ENCODE measurements around the gene EFR3B. TPM values are rescaled to one million over a fixed set of nuclear protein-coding genes. Genes with fewer than 3 reads are reported as not detected.

The EFR3B gene
- total and polyA plus RNA-seq, 2 of the 13 experiments (the other 11 are each of a cell fraction or from before 2014, with no cell fraction given) = 0.42 TPM

GRCh38 chr2:25041307-25041927, 459 bp upstream of the EFR3B start (continued):
- no peak for TF ChIP-seq ZNF546 (CRISPR knock-in tag; conservative IDR thresholded peaks at IDR 0.05)
- TF ChIP-seq, protein P1, sequence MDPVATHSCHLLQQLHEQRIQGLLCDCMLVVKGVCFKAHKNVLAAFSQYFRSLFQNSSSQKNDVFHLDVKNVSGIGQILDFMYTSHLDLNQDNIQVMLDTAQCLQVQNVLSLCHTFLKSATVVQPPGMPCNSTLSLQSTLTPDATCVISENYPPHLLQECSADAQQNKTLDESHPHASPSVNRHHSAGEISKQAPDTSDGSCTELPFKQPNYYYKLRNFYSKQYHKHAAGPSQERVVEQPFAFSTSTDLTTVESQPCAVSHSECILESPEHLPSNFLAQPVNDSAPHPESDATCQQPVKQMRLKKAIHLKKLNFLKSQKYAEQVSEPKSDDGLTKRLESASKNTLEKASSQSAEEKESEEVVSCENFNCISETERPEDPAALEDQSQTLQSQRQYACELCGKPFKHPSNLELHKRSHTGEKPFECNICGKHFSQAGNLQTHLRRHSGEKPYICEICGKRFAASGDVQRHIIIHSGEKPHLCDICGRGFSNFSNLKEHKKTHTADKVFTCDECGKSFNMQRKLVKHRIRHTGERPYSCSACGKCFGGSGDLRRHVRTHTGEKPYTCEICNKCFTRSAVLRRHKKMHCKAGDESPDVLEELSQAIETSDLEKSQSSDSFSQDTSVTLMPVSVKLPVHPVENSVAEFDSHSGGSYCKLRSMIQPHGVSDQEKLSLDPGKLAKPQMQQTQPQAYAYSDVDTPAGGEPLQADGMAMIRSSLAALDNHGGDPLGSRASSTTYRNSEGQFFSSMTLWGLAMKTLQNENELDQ (CRISPR knock-in tag; IDR thresholded peaks at IDR 0.05; ENCODE audit: borderline replicate concordance) = no peak
- TF ChIP-seq ZNF619 (CRISPR knock-in tag; IDR thresholded peaks at IDR 0.05) = no peak
- no peak for TF ChIP-seq NR2F2 (IDR thresholded peaks at IDR 0.05; ENCODE audit: borderline replicate concordance, low read depth)
- TF ChIP-seq XBP1 (CRISPR knock-in tag; IDR thresholded peaks at IDR 0.05) = no peak
- peak; percentile 32; the same call in 1 of the 2 replicates for TF ChIP-seq KDM5B (CRISPR knock-in tag; IDR thresholded peaks at IDR 0.05; ENCODE audit: borderline replicate concordance)
- TF ChIP-seq, protein P2, sequence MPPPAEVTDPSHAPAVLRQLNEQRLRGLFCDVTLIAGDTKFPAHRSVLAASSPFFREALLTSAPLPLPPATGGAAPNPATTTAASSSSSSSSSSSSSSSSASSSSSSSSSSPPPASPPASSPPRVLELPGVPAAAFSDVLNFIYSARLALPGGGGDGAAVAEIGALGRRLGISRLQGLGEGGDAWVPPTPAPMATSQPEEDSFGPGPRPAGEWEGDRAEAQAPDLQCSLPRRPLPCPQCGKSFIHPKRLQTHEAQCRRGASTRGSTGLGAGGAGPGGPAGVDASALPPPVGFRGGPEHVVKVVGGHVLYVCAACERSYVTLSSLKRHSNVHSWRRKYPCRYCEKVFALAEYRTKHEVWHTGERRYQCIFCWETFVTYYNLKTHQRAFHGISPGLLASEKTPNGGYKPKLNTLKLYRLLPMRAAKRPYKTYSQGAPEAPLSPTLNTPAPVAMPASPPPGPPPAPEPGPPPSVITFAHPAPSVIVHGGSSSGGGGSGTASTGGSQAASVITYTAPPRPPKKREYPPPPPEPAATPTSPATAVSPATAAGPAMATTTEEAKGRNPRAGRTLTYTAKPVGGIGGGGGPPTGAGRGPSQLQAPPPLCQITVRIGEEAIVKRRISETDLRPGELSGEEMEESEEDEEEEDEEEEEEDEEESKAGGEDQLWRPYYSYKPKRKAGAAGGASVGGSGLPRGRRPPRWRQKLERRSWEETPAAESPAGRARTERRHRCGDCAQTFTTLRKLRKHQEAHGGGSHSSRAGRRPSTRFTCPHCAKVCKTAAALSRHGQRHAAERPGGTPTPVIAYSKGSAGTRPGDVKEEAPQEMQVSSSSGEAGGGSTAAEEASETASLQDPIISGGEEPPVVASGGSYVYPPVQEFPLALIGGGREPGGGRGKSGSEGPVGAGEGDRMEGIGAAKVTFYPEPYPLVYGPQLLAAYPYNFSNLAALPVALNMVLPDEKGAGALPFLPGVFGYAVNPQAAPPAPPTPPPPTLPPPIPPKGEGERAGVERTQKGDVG (CRISPR knock-in tag; IDR thresholded peaks at IDR 0.05; ENCODE audit: borderline replicate concordance) = no peak; the same call in 1 of the 2 replicates
- TF ChIP-seq NR1H2 (CRISPR knock-in tag; IDR thresholded peaks at IDR 0.05; ENCODE audit: borderline replicate concordance, low read depth) = no peak
- TF ChIP-seq ATF7-NPFF (CRISPR knock-in tag; IDR thresholded peaks at IDR 0.05; ENCODE audit: low read depth) = no peak
- TF ChIP-seq SATB2 (CRISPR knock-in tag; IDR thresholded peaks at IDR 0.05) = no peak
- TF ChIP-seq BRD4 (CRISPR knock-in tag; IDR thresholded peaks at IDR 0.05) = 0 out of 2 replicates have a peak, but pooled peaks have one; percentile 14
- no peak for TF ChIP-seq ZNF713 (CRISPR knock-in tag; IDR thresholded peaks at IDR 0.05)
- TF ChIP-seq, protein P3, sequence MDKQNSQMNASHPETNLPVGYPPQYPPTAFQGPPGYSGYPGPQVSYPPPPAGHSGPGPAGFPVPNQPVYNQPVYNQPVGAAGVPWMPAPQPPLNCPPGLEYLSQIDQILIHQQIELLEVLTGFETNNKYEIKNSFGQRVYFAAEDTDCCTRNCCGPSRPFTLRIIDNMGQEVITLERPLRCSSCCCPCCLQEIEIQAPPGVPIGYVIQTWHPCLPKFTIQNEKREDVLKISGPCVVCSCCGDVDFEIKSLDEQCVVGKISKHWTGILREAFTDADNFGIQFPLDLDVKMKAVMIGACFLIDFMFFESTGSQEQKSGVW (CRISPR knock-in tag; IDR thresholded peaks at IDR 0.05; ENCODE audit: borderline replicate concordance) = no peak
- TF ChIP-seq GATAD1 (CRISPR knock-in tag; IDR thresholded peaks at IDR 0.05) = no peak
- no peak for TF ChIP-seq PHF5A (CRISPR knock-in tag; IDR thresholded peaks at IDR 0.05; ENCODE audit: low read depth, unreplicated experiment)
- TF ChIP-seq ZNF747 (CRISPR knock-in tag; IDR thresholded peaks at IDR 0.05; ENCODE audit: borderline replicate concordance) = no peak
- no peak for TF ChIP-seq TOPORS (CRISPR knock-in tag; IDR thresholded peaks at IDR 0.05)
- TF ChIP-seq ZNF883 (CRISPR knock-in tag; IDR thresholded peaks at IDR 0.05; ENCODE audit: not compliant biosample characterization) = peak; percentile 57
- TF ChIP-seq JARID2 (CRISPR knock-in tag; IDR thresholded peaks at IDR 0.05; ENCODE audit: insufficient replicate concordance) = no peak
- no peak for TF ChIP-seq ZNF766 (CRISPR knock-in tag; IDR thresholded peaks at IDR 0.05; ENCODE audit: borderline replicate concordance)
- no peak for TF ChIP-seq KDM6A (CRISPR knock-in tag; IDR thresholded peaks at IDR 0.05; ENCODE audit: low read depth)
- no peak for TF ChIP-seq WIZ (CRISPR knock-in tag; IDR thresholded peaks at IDR 0.05)
- TF ChIP-seq ZMYM4 (CRISPR knock-in tag; IDR thresholded peaks at IDR 0.05) = peak; percentile 36; the same call in 1 of the 2 replicates
- no peak for TF ChIP-seq HNRNPUL1 (IDR thresholded peaks at IDR 0.05; ENCODE audit: low read depth, low read length)
